ENCODE results near the gene FOXR1. TPM values are rescaled to one million over a fixed set of nuclear protein-coding genes. Genes with fewer than 3 reads are reported as not detected.

FOXR1 gene
- total and polyA plus RNA-seq, 8 donors: not detected

GRCh38 chr11:119026970-119027369 is 55.4 kb downstream of the FOXR1 start:
- DNase-seq (peak in 2 of 6 donors; percentile 13 to 21), ATAC-seq (no peak), FAIRE-seq (no peak)
- H3K27me3 ChIP-seq: no peaks in the 10 kb centered on the region
- peak overlapping the region in 1 of 4 donors; percentile 55 for H3K27ac ChIP-seq
- TF ChIP-seq, protein P1, sequence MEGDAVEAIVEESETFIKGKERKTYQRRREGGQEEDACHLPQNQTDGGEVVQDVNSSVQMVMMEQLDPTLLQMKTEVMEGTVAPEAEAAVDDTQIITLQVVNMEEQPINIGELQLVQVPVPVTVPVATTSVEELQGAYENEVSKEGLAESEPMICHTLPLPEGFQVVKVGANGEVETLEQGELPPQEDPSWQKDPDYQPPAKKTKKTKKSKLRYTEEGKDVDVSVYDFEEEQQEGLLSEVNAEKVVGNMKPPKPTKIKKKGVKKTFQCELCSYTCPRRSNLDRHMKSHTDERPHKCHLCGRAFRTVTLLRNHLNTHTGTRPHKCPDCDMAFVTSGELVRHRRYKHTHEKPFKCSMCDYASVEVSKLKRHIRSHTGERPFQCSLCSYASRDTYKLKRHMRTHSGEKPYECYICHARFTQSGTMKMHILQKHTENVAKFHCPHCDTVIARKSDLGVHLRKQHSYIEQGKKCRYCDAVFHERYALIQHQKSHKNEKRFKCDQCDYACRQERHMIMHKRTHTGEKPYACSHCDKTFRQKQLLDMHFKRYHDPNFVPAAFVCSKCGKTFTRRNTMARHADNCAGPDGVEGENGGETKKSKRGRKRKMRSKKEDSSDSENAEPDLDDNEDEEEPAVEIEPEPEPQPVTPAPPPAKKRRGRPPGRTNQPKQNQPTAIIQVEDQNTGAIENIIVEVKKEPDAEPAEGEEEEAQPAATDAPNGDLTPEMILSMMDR (IDR thresholded peaks at IDR 0.05): no peak
- H3K4me1 ChIP-seq: peaks cover 4 to 30% (median 17%) of the 10 kb centered on the region in 3 donors
- peaks cover 0 to 16% (median 14%) of the 10 kb centered on the region in 3 donors for H3K36me3 ChIP-seq
- 55 to 57% methylated on average over 2 of the region's 2 CpGs for WGBS, 2 donors
- intact Hi-C loops (cut with DNase I): no loop called here
- H3K9me3 ChIP-seq: no peaks in the 10 kb centered on the region
- H3K4me3 ChIP-seq: peak overlapping the region in 2 of 4 donors; percentile 62 to 76

DNA sequence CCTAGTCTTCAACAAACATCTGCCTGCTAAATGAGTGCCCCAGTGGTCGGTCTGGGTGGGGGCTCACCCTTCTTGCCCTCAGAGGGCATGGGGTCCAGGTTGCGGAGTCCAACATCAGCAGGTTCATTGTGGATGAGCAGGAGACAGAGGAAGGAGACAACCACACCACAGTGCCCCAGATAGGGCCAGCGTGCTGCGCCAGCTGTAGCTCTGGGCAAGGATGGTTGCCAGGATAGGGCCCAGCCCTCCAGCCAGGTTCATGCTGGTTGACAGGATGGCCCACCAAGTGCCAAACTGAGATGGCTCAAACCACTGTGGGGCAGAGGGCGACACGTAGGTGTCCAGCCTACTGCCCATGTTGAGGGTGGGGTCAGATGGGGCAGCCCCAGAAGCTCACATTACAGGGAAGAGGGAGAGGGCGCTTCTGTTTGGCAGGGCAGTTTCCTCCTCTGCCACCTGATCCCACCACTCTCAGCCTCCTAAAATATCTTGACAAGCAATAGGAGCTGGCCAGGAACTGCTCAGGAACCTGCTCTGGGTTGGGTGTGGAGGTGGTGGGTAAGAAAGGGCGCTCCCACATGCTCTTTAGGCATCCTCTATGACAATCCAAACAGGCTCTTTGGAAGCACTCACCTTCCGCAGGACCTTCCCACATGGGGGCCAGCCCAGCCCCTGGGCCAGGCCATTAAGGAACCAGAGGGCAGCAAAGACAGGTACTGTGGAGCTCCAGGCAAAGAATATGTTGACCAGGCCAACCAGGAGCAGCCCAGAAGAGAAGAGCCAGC is 56.2 kb downstream of the FOXR1 start:
- no peaks in the 10 kb centered on the region for H3K9me3 ChIP-seq
- H3K27ac ChIP-seq: peak overlapping the region in 2 of 4 donors; percentile 86 to 87
- peaks cover 4 to 30% (median 17%) of the 10 kb centered on the region in 3 donors for H3K4me1 ChIP-seq
- H3K27me3 ChIP-seq: no peaks in the 10 kb centered on the region
- intact Hi-C loops (cut with DNase I): no loop called here
- WGBS, 2 donors: 72 to 88% methylated on average over 9 of the region's 9 CpGs
- TF ChIP-seq, protein P1 (IDR thresholded peaks at IDR 0.05): no peak
- FAIRE-seq: no peak
- peak in 1 of 6 donors; percentile 58 for DNase-seq
- H3K4me3 ChIP-seq: peak overlapping the region in 3 of 4 donors; percentile 13 to 76 (median 62)
- ATAC-seq: no peak
- peaks cover 0 to 16% (median 14%) of the 10 kb centered on the region in 3 donors for H3K36me3 ChIP-seq

DNA sequence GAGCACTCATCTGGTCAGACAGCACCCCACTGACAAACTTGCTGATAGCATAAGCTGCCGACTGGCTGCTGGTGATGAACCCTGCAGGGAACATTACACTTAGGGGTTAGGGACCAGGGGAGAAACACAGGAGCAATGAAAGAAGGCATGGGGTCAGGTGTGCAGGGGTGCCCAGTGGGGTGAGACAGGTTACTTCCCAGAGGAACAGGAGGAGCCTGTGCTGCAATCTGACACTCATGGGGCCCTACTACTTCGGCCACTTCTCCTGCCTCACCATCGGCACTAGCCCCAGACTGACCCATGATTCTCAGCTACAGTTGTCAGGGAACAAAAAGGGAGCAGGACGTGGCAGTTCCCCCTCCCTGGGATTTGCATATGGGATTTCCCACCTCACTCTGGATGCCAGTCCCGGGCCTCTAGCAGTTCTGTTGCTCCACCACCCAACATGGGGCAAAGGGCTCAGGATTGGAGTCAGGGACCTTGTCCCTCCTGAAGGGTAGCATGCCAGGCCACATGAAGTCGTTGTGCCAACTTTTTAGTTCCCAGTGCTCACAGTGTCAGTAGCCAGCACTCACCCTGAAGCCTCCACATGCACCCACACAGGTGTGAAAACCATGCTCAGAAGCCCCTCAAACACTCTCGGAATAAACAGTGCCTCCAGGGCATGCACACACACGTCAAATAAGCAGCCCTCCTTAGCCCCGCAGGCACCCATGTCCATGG is 56.9 kb downstream of the FOXR1 start:
- ATAC-seq (no peak), DNase-seq (peak in 2 of 6 donors; percentile 27 to 49), FAIRE-seq (no peak)
- TF ChIP-seq, protein P1 (IDR thresholded peaks at IDR 0.05): no peak
- Histone ChIP-seq H3K9me3 (no peaks in the 10 kb centered on the region), H3K4me3 (peak overlapping the region in 3 of 4 donors; percentile 13 to 76 (median 62)), H3K4me1 (peaks cover 4 to 27% (median 17%) of the 10 kb centered on the region in 3 donors), H3K27ac (peak overlapping the region; percentile 77 to 87 (median 86)), H3K36me3 (peaks cover 0 to 14% (median 12%) of the 10 kb centered on the region in 3 donors), H3K27me3 (no peaks in the 10 kb centered on the region)
- 21 to 22% methylated on average over 9 of the region's 9 CpGs for WGBS, 2 donors
- intact Hi-C loops (cut with DNase I): no loop called here

DNA sequence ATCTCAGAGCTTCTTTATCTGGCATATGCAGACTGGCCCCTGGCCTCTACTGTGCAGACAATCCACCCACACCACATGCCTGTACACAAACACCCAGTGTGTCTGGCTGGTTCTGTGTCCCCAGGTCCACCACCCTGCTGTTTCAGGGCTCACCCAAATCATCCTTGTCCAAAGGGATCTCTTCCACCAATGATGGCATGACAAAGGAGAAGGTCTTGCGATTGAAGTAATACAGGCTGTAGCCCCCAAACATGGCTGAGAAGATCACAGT is 57.4 kb downstream of the FOXR1 start:
- DNase-seq (no peak), FAIRE-seq (no peak), ATAC-seq (no peak)
- TF ChIP-seq, protein P1 (IDR thresholded peaks at IDR 0.05): no peak
- Histone ChIP-seq H3K4me3 (peak overlapping the region in 3 of 4 donors; percentile 13 to 76 (median 62)), H3K27ac (peak overlapping the region; percentile 77 to 87 (median 86)), H3K9me3 (no peaks in the 10 kb centered on the region), H3K4me1 (peaks cover 4 to 26% (median 15%) of the 10 kb centered on the region in 3 donors), H3K27me3 (no peaks in the 10 kb centered on the region), H3K36me3 (peaks cover 0 to 14% (median 12%) of the 10 kb centered on the region in 3 donors)
- 21 to 42% methylated on average over 1 of the region's 1 CpG for WGBS, 2 donors
- intact Hi-C loops (cut with DNase I): no loop called here

Measured in pancreas (tissue), 10 donors.